ENCODE results near the gene P2RX7. TPM values are rescaled to one million over a fixed set of nuclear protein-coding genes. Genes with fewer than 3 reads are reported as not detected.
"Not testable (repeated sequence)": the region's sequence is repeated elsewhere in the genome, so short reads cannot be mapped to it uniquely, and the experiment has no call there.

The P2RX7 gene
- total RNA-seq, 2 experiments from 2014 or later, result 11.3 to 12.2 TPM

- POLR2A ChIA-PET; H3K9me3 Mint-ChIP-seq; DNase-seq; H3K4me1 Mint-ChIP-seq (ENCODE audit: low read depth); H3K4me3 Mint-ChIP-seq; H3K27me3 Mint-ChIP-seq; intact Hi-C loops (cut with micrococcal nuclease); H3K27ac Mint-ChIP-seq: not testable (repeated sequence)
- CTCF ChIA-PET, result interaction anchor here (0.7 kb wide), 1 partner anchor 21 kb away, joined by 3 read pairs; no protein-coding TSS in a partner anchor
- H3K36me3 Mint-ChIP-seq, result peaks cover 27% of the 10 kb centered on the region
Measured at GRCh38 chr12:121164839-121165238, 32.2 kb downstream of the P2RX7 start.

DNA sequence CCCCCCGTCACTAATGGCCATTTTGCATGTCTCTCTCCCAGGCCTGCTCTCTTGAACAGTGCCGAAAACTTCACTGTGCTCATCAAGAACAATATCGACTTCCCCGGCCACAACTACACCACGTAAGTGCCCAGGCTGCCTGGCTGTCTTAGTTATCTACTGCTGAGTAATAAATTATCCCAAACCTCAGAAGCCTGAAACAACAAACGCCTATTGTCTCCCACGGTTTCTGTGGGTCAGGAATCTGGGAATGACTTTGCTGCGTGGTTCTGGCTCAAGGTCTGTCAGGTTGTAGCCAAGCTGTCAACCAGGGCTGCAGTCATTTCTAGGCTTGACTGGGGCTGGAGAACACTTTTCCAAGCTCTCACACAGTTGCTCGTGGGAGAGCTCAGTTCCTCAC lies 32.6 kb downstream of the P2RX7 start:
- H3K27me3 Mint-ChIP-seq, result no peaks in the 10 kb centered on the region
- no peaks in the 10 kb centered on the region for H3K4me1 Mint-ChIP-seq (ENCODE audit: low read depth)
- intact Hi-C loops (cut with micrococcal nuclease), result no loop called here
- CTCF ChIA-PET, result interaction anchor here (0.7 kb wide), 1 partner anchor 21 kb away, joined by 3 read pairs; no protein-coding TSS in a partner anchor
- H3K4me3 Mint-ChIP-seq, result no peak overlapping the region
- H3K9me3 Mint-ChIP-seq, result no peaks in the 10 kb centered on the region
- H3K27ac Mint-ChIP-seq, result no peak overlapping the region
- DNase-seq, result no peak
- H3K36me3 Mint-ChIP-seq, result peaks cover 27% of the 10 kb centered on the region
- POLR2A ChIA-PET, result no interaction called here

DNA sequence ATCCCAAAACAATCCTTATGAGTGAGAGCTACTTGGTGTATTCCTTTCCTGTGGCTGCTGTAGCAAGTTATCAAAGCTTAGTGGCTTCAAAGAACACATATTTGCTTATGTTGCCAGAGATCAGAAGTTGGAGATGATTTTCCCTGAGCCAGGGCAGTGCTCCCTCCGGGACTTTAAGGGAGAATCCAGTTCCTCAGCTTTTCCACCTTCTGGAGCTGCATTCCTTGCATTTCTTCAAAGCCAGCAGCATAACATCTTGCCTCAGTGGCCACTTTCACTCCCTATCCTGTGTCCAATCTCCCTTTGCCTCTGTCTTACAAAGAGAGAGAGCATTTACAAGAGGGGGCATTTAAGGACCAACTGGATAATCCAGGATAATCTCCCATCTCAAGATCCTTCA lies 33.7 kb downstream of the P2RX7 start:
- ChIA-PET CTCF (no interaction called here), POLR2A (no interaction called here)
- H3K9me3 Mint-ChIP-seq, result no peaks in the 10 kb centered on the region
- peaks cover 26% of the 10 kb centered on the region for H3K36me3 Mint-ChIP-seq
- no peak overlapping the region for H3K27ac Mint-ChIP-seq
- no peaks in the 10 kb centered on the region for H3K4me1 Mint-ChIP-seq (ENCODE audit: low read depth)
- DNase-seq, result no peak
- intact Hi-C loops (cut with micrococcal nuclease), result no loop called here
- no peaks in the 10 kb centered on the region for H3K27me3 Mint-ChIP-seq
- no peak overlapping the region for H3K4me3 Mint-ChIP-seq

- POLR2A ChIA-PET, result no interaction called here
- no peaks in the 10 kb centered on the region for H3K4me1 Mint-ChIP-seq (ENCODE audit: low read depth)
- intact Hi-C loops (cut with micrococcal nuclease), result no loop called here
- H3K36me3 Mint-ChIP-seq, result peaks cover 26% of the 10 kb centered on the region
- no peaks in the 10 kb centered on the region for H3K9me3 Mint-ChIP-seq
- DNase-seq, result no peak
- no peak overlapping the region for H3K27ac Mint-ChIP-seq
- CTCF ChIA-PET, result no interaction called here
- no peaks in the 10 kb centered on the region for H3K27me3 Mint-ChIP-seq
- no peak overlapping the region for H3K4me3 Mint-ChIP-seq
Measured at GRCh38 chr12:121167232-121167820, 34.6 kb downstream of the P2RX7 start.

DNA sequence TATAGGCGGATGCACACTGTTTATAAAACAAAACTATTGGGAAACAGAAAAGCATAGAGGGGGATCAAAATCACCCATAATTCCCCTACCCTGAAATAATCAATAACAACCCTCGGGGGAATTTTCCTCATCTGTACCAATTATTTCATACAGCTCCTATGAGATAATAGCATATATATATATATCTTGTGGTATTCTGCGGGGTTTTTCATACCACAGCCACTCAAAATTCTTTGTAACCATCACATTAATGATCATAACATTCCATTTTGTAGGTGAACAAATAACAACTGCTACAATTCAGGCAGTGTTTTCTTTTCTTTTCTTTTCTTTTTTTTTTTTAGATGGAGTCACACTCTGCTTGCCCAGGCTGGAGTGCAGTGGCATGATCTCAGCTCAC lies 35.3 kb downstream of the P2RX7 start:
- no peaks in the 10 kb centered on the region for H3K9me3 Mint-ChIP-seq
- H3K36me3 Mint-ChIP-seq, result peaks cover 24% of the 10 kb centered on the region
- no peak overlapping the region for H3K4me3 Mint-ChIP-seq
- H3K27ac Mint-ChIP-seq, result no peak overlapping the region
- H3K4me1 Mint-ChIP-seq (ENCODE audit: low read depth), result no peaks in the 10 kb centered on the region
- intact Hi-C loops (cut with micrococcal nuclease), result no loop called here
- H3K27me3 Mint-ChIP-seq, result no peaks in the 10 kb centered on the region
- CTCF ChIA-PET, result no interaction called here
- POLR2A ChIA-PET, result no interaction called here
- DNase-seq, result no peak

DNA sequence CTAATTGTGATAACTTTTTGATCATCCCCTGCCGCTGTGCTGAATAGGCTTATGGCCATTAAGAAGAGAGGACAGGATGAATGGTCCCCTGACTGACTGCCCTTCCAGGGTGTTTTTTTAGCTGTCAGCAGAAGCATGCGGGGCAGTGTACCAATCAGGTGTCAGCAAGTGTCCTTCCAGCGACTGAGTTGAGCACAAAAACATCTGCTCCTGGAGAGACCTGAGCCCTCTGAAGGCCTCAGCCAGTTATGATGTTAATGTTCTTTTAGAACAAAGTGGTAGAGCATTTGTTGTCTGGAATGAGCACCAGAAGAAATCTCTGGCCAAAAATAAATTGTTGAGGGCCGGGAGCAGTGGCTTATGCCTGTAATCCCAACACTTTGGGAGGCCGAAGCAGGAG lies 37.5 kb downstream of the P2RX7 start:
- intact Hi-C loops (cut with micrococcal nuclease), result no loop called here
- Mint-ChIP-seq H3K4me1 (ENCODE audit: low read depth) (no peaks in the 10 kb centered on the region), H3K9me3 (no peaks in the 10 kb centered on the region), H3K4me3 (no peak overlapping the region), H3K27ac (no peak overlapping the region), H3K36me3 (peaks cover 24% of the 10 kb centered on the region), H3K27me3 (no peaks in the 10 kb centered on the region)
- DNase-seq, result no peak
- CTCF ChIA-PET, result no interaction called here
- POLR2A ChIA-PET, result no interaction called here

- ChIA-PET CTCF (no interaction called here), POLR2A (no interaction called here)
- Mint-ChIP-seq H3K27me3 (no peaks in the 10 kb centered on the region), H3K4me1 (ENCODE audit: low read depth) (no peaks in the 10 kb centered on the region), H3K36me3 (peaks cover 18% of the 10 kb centered on the region), H3K9me3 (no peaks in the 10 kb centered on the region), H3K4me3 (no peak overlapping the region), H3K27ac (no peak overlapping the region)
- no peak for DNase-seq
- intact Hi-C loops (cut with micrococcal nuclease), result no loop called here
Measured at GRCh38 chr12:121170611-121171260, 38.1 kb downstream of the P2RX7 start.

DNA sequence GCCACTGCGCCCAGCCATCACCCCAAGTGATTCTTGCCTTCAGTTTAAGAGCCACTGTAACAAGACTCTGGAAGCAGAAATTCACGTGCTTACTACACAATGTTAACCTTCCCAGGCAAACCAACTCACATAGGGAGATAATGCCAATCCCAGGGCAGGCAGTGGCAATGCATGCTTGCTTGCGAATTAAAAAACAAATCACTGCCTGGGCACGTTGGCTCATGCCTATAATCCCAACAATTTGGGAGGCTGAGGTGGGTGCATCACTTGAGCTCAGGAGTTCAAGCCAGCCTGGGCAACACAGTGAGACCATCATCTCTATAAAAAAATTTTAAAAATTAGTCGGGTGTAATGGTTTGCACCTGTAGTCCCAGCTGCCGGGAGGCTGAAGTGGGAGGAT lies 39.5 kb downstream of the P2RX7 start:
- peaks cover 14% of the 10 kb centered on the region for H3K36me3 Mint-ChIP-seq

GRCh38 chr12:121175383-121176119 lies 42.9 kb downstream of the P2RX7 start:
- intact Hi-C loops (cut with micrococcal nuclease), result no loop called here
- no peak overlapping the region for H3K4me3 Mint-ChIP-seq
- H3K27me3 Mint-ChIP-seq, result no peaks in the 10 kb centered on the region
- no peak overlapping the region for H3K27ac Mint-ChIP-seq
- H3K4me1 Mint-ChIP-seq (ENCODE audit: low read depth), result no peaks in the 10 kb centered on the region
- H3K9me3 Mint-ChIP-seq, result no peaks in the 10 kb centered on the region
- no peak for DNase-seq
- peaks cover 15% of the 10 kb centered on the region for H3K36me3 Mint-ChIP-seq
- ChIA-PET CTCF (interaction anchor here (0.6 kb wide), 1 partner anchor 12 kb away, joined by 5 read pairs; no protein-coding TSS in a partner anchor), POLR2A (no interaction called here)

More for the DNA sequence above, 39.5 kb downstream of the P2RX7 start:
- ChIA-PET CTCF (no interaction called here), POLR2A (no interaction called here)
- Mint-ChIP-seq H3K27ac (no peak overlapping the region), H3K4me3 (no peak overlapping the region), H3K4me1 (ENCODE audit: low read depth) (no peaks in the 10 kb centered on the region), H3K9me3 (no peaks in the 10 kb centered on the region), H3K27me3 (no peaks in the 10 kb centered on the region)
- intact Hi-C loops (cut with micrococcal nuclease), result no loop called here
- DNase-seq, result no peak

DNA sequence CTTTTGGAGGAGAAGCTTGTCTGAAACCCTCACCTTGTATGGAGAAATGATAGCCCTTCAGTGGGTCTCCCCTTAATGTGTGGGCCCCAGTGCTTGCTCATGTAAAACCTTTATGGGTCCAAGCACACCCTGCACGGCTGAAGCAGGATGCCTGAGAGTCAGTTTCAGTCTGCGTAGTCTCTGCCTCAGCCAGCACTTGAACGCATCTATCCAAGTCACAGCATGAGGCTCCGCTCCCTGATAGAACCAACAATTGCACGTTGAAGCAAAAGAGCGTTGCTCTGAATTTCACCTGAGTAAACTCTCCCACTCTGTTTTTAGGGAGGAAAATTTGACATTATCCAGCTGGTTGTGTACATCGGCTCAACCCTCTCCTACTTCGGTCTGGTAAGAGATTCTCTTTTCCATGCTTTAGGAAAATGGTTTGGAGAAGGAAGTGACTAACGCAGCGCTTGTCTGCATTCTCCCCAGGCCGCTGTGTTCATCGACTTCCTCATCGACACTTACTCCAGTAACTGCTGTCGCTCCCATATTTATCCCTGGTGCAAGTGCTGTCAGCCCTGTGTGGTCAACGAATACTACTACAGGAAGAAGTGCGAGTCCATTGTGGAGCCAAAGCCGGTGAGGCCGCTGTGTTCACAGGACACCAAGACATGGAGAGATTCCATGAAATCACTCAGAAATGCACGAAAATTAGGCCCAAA lies 44.3 kb downstream of the P2RX7 start:
- Mint-ChIP-seq H3K27ac (no peak overlapping the region), H3K27me3 (no peaks in the 10 kb centered on the region), H3K4me1 (ENCODE audit: low read depth) (peaks cover under 1% of the 10 kb centered on the region), H3K36me3 (peaks cover 24% of the 10 kb centered on the region), H3K4me3 (no peak overlapping the region), H3K9me3 (peaks cover 5% of the 10 kb centered on the region)
- ChIA-PET POLR2A (no interaction called here), CTCF (no interaction called here)
- no peak for DNase-seq
- intact Hi-C loops (cut with micrococcal nuclease), result no loop called here

DNA sequence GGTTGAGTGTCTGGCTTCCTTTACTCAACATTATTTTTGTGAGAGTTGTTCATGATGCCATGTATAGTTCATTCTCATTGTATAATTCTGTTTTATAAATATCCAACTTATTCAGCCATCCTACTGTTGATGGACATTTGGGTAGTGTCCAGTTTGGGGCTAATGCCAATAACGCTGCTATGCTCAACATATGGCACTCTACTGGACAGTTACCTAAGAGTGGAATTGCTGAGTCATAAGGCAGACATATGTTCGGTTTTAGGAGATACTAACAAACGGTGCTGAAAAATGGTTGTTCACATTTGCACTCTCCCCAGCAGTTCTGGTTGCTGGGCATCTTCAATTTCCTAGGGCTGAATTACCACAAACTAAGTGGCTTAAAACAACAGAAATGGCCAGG lies 48.5 kb downstream of the P2RX7 start:
- intact Hi-C loops (cut with micrococcal nuclease), result no loop called here
- H3K36me3 Mint-ChIP-seq, result peaks cover 24% of the 10 kb centered on the region
- peaks cover 11% of the 10 kb centered on the region for H3K9me3 Mint-ChIP-seq
- H3K27me3 Mint-ChIP-seq, result no peaks in the 10 kb centered on the region
- ChIA-PET CTCF (no interaction called here), POLR2A (no interaction called here)
- no peak for DNase-seq
- H3K4me1 Mint-ChIP-seq (ENCODE audit: low read depth), result peaks cover 6% of the 10 kb centered on the region
- no peak overlapping the region for H3K4me3 Mint-ChIP-seq
- H3K27ac Mint-ChIP-seq, result no peak overlapping the region

DNA sequence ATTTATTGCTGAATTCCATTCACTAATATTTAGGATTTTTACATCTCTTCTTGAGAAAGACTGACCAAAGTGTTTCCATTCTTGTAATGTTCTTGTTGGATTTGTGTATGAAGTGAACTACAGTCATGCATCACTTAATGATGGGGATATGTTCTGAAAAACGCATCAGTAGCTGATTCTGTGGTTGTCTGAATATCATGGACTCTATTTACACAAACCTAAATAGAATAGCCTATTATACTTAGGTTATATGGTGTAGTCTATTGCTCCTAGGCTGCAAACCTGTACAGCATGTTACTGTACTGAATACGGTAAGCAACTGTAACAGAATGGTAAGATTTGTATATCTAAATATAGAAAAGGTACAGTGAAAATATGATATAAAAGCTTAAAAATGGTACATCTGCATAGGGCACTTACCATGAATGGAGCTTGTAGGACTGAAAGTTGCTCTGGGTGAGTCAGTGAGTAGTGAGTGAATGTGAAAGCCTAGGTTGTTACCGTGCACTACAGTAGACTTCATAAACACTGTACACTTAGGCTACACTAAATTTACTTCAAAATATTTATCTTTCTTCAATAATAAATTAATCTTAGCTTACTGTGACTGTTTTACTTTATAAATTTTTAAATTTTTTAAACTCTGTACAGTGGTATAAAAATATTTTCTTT lies 49.7 kb downstream of the P2RX7 start:
- H3K36me3 Mint-ChIP-seq, result peaks cover 21% of the 10 kb centered on the region
- H3K9me3 Mint-ChIP-seq, result peaks cover 11% of the 10 kb centered on the region
- peak; percentile 18 for DNase-seq
- peaks cover 6% of the 10 kb centered on the region for H3K4me1 Mint-ChIP-seq (ENCODE audit: low read depth)
- intact Hi-C loops (cut with micrococcal nuclease), result no loop called here
- POLR2A ChIA-PET, result interaction anchor here (0.7 kb wide), 1 partner anchor 33 kb away, joined by 3 read pairs; no protein-coding TSS in a partner anchor
- H3K27ac Mint-ChIP-seq, result no peak overlapping the region
- CTCF ChIA-PET, result interaction anchor here (0.7 to 1.4 kb wide), 2 partner anchors 32 to 42 kb away, joined by 3 to 4 read pairs; no protein-coding TSS in a partner anchor
- no peaks in the 10 kb centered on the region for H3K27me3 Mint-ChIP-seq
- H3K4me3 Mint-ChIP-seq, result no peak overlapping the region
